ENCODE measurements around the gene EEPD1. TPM values are rescaled to one million over a fixed set of nuclear protein-coding genes. Genes with fewer than 3 reads are reported as not detected.

Gene EEPD1
- total RNA-seq, 6 experiments from 2014 or later, result 5.9 to 18.6 (median 10.6) TPM

- WGBS (ENCODE audit: insufficient coverage, low coverage, low lambda C conversion rate, missing lambda C conversion rate), result 72% methylated on average over 9 of the region's 9 CpGs
- peak overlapping the region in 1 of 3 donors; percentile 13 for H3K27ac ChIP-seq
- H3K9me3 ChIP-seq, result no peaks in the 10 kb centered on the region
- H3K4me1 ChIP-seq, result peaks cover 0 to 14% (median 4%) of the 10 kb centered on the region in 4 donors
- H3K27me3 ChIP-seq, result no peaks in the 10 kb centered on the region
- intact Hi-C loops (cut with DNase I), result loop anchor here in 1 of 2 donors (10.0 kb wide), 1 partner anchor 128 kb away; the partner anchor contains the start of gene EEPD1
- H3K36me3 ChIP-seq, result no peaks in the 10 kb centered on the region
- ATAC-seq (no peak), DNase-seq (no peak)
- no peak overlapping the region for H3K4me3 ChIP-seq
- no peak for TF ChIP-seq POLR2A (IDR thresholded peaks at IDR 0.05)
- no peak for TF ChIP-seq CTCF (IDR thresholded peaks at IDR 0.05)
Observed at GRCh38 chr7:36283181-36283580, 130.1 kb downstream of the EEPD1 start.

GRCh38 chr7:36283711-36284130 is 130.7 kb downstream of the EEPD1 start:
- ATAC-seq, result peak; percentile 43 to 76 (median 62)
- intact Hi-C loops (cut with DNase I), result loop anchor here in 1 of 2 donors (10.0 kb wide), 1 partner anchor 129 kb away; the partner anchor contains the start of gene EEPD1
- DNase-seq, result peak; percentile 65 to 79 (median 68)

GRCh38 chr7:36284456-36285090 is 131.5 kb downstream of the EEPD1 start:
- Histone ChIP-seq H3K27ac (no peak overlapping the region), H3K27me3 (no peaks in the 10 kb centered on the region), H3K4me1 (peaks cover 0 to 14% (median 4%) of the 10 kb centered on the region in 4 donors), H3K9me3 (no peaks in the 10 kb centered on the region), H3K36me3 (no peaks in the 10 kb centered on the region), H3K4me3 (no peak overlapping the region)
- DNase-seq (no peak), ATAC-seq (no peak)
- intact Hi-C loops (cut with DNase I), result loop anchor here in 1 of 2 donors (10.0 kb wide), 1 partner anchor 130 kb away; the partner anchor contains the start of gene EEPD1
- TF ChIP-seq POLR2A (IDR thresholded peaks at IDR 0.05) (no peak), CTCF (IDR thresholded peaks at IDR 0.05) (no peak)
- WGBS (ENCODE audit: insufficient coverage, low coverage, low lambda C conversion rate, missing lambda C conversion rate), result 54% methylated on average over 5 of the region's 19 CpGs

More at GRCh38 chr7:36283711-36284130, 130.7 kb downstream of the EEPD1 start:
- Histone ChIP-seq H3K27me3 (no peaks in the 10 kb centered on the region), H3K4me1 (peaks cover 0 to 14% (median 4%) of the 10 kb centered on the region in 4 donors), H3K27ac (no peak overlapping the region), H3K36me3 (no peaks in the 10 kb centered on the region), H3K9me3 (no peaks in the 10 kb centered on the region), H3K4me3 (no peak overlapping the region)
- WGBS (ENCODE audit: insufficient coverage, low coverage, low lambda C conversion rate, missing lambda C conversion rate), result 93% methylated on average over 3 of the region's 7 CpGs
- TF ChIP-seq POLR2A (IDR thresholded peaks at IDR 0.05) (no peak), CTCF (IDR thresholded peaks at IDR 0.05) (no peak)

GRCh38 chr7:36285276-36285675 is 132.2 kb downstream of the EEPD1 start:
- no CpG with 5 or more reads among the region's 9 CpGs for WGBS (ENCODE audit: insufficient coverage, low coverage, low lambda C conversion rate, missing lambda C conversion rate)
- Histone ChIP-seq H3K27me3 (no peaks in the 10 kb centered on the region), H3K4me3 (no peak overlapping the region), H3K9me3 (no peaks in the 10 kb centered on the region), H3K27ac (no peak overlapping the region), H3K36me3 (no peaks in the 10 kb centered on the region), H3K4me1 (peaks cover 0 to 18% (median 4%) of the 10 kb centered on the region in 4 donors)
- no peak for TF ChIP-seq POLR2A (IDR thresholded peaks at IDR 0.05)
- no peak for TF ChIP-seq CTCF (IDR thresholded peaks at IDR 0.05)
- ATAC-seq (no peak), DNase-seq (no peak)
- intact Hi-C loops (cut with DNase I), result loop anchor here in 1 of 2 donors (10.0 kb wide), 1 partner anchor 130 kb away; the partner anchor contains the start of gene EEPD1
